ENCODE data around the gene PLCB1. TPM values are rescaled to one million over a fixed set of nuclear protein-coding genes. Genes with fewer than 3 reads are reported as not detected.

The PLCB1 gene
- total RNA-seq, 1 experiment from 2014 or later: 6.0 TPM

DNA sequence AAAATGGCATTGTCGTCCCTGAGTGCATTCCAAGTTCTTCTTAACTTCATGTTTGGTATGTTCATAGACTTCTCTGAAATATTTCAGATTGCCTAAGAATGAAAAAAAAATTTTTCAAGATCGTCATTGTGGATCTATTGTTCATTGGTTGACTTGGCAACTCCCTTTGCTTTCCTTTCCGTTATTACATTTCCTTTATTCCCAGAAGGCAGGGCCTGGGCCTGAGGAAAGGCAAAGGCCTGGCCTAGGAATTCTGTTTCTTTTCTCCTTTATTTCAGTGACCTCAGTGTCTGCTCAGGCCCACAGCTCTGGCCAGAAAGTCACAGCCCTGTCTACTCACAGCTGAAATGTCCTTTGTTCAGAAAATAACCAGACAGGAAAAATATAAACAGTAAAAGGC, 535.2 kb downstream of the PLCB1 start:
- Mint-ChIP-seq H3K27ac (ENCODE audit: unreplicated experiment) (no peak overlapping the region), H3K4me1 (ENCODE audit: low read depth, unreplicated experiment) (no peaks in the 10 kb centered on the region), H3K4me3 (ENCODE audit: low read depth, unreplicated experiment) (no peak overlapping the region), H3K27me3 (ENCODE audit: unreplicated experiment) (no peaks in the 10 kb centered on the region), H3K9me3 (ENCODE audit: low read depth, unreplicated experiment) (no peaks in the 10 kb centered on the region), H3K36me3 (ENCODE audit: insufficient read depth, unreplicated experiment) (peaks cover 5% of the 10 kb centered on the region)
- intact Hi-C loops (cut with micrococcal nuclease; ENCODE audit: unreplicated experiment): no loop called here
- no peak for DNase-seq
- CTCF ChIA-PET: no interaction called here
- no TSS peak for BruUV-seq (replicated peaks)
- TF ChIP-seq, protein P1, sequence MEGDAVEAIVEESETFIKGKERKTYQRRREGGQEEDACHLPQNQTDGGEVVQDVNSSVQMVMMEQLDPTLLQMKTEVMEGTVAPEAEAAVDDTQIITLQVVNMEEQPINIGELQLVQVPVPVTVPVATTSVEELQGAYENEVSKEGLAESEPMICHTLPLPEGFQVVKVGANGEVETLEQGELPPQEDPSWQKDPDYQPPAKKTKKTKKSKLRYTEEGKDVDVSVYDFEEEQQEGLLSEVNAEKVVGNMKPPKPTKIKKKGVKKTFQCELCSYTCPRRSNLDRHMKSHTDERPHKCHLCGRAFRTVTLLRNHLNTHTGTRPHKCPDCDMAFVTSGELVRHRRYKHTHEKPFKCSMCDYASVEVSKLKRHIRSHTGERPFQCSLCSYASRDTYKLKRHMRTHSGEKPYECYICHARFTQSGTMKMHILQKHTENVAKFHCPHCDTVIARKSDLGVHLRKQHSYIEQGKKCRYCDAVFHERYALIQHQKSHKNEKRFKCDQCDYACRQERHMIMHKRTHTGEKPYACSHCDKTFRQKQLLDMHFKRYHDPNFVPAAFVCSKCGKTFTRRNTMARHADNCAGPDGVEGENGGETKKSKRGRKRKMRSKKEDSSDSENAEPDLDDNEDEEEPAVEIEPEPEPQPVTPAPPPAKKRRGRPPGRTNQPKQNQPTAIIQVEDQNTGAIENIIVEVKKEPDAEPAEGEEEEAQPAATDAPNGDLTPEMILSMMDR (IDR thresholded peaks at IDR 0.05; ENCODE audit: unreplicated experiment): no peak

DNA sequence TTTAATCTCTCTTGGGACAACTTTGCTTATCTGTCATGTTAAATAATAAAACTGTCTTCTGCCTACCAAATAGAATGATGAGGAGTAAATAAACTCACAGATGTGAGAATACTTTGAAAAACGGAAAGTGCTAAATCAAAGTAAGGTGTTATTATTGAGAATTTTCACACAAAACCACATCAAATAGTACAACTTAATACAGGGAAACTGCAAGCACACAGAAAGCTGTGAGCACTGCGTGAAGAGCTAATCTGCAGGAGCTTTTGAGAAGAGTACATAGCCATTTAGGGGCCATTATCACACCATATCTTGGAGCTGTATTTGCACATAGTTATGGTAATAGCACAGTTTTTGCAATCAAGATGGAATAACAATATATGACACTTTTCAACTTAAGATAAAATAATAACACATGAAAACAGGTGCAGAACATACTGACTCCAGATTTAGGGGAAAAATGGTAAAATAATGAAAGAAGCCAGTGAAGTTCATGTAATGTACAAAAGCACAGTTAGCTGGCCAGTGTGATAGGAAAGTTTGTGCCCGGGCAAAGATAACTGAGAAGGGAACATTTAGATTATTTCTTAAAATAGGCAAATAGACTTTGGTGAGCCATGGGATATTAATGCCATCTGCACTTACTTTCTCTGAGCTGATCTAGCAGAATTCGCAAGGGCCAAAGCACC, 538.3 kb downstream of the PLCB1 start:
- TF ChIP-seq, protein P1 (IDR thresholded peaks at IDR 0.05; ENCODE audit: unreplicated experiment): no peak
- Mint-ChIP-seq H3K9me3 (ENCODE audit: low read depth, unreplicated experiment) (no peaks in the 10 kb centered on the region), H3K4me3 (ENCODE audit: low read depth, unreplicated experiment) (no peak overlapping the region), H3K27me3 (ENCODE audit: unreplicated experiment) (no peaks in the 10 kb centered on the region), H3K36me3 (ENCODE audit: insufficient read depth, unreplicated experiment) (peaks cover 5% of the 10 kb centered on the region), H3K4me1 (ENCODE audit: low read depth, unreplicated experiment) (no peaks in the 10 kb centered on the region), H3K27ac (ENCODE audit: unreplicated experiment) (no peak overlapping the region)
- CTCF ChIA-PET: no interaction called here
- intact Hi-C loops (cut with micrococcal nuclease; ENCODE audit: unreplicated experiment): no loop called here
- no peak for DNase-seq
- no TSS peak for BruUV-seq (replicated peaks)

DNA sequence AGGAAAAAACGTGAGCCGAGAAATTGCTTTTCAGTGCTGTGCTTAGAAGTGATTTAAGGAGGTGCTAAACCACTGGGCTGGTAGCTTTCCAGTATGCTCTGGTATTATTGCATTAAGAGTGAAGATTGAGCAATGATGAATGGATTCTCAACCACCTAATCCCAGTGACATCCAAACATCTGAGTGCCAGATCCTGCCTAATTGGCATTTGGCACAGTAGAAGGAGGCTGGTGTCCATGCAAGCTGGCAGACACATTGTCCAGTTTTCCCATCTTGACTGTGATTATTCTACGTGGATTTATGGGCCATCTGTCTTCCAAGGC, 538.8 kb downstream of the PLCB1 start:
- Mint-ChIP-seq H3K4me1 (ENCODE audit: low read depth, unreplicated experiment) (no peaks in the 10 kb centered on the region), H3K9me3 (ENCODE audit: low read depth, unreplicated experiment) (no peaks in the 10 kb centered on the region), H3K36me3 (ENCODE audit: insufficient read depth, unreplicated experiment) (peaks cover 5% of the 10 kb centered on the region), H3K27me3 (ENCODE audit: unreplicated experiment) (no peaks in the 10 kb centered on the region), H3K27ac (ENCODE audit: unreplicated experiment) (no peak overlapping the region), H3K4me3 (ENCODE audit: low read depth, unreplicated experiment) (no peak overlapping the region)
- DNase-seq: no peak
- intact Hi-C loops (cut with micrococcal nuclease; ENCODE audit: unreplicated experiment): no loop called here
- BruUV-seq (replicated peaks): no TSS peak
- TF ChIP-seq, protein P1 (IDR thresholded peaks at IDR 0.05; ENCODE audit: unreplicated experiment): no peak
- CTCF ChIA-PET: no interaction called here

DNA sequence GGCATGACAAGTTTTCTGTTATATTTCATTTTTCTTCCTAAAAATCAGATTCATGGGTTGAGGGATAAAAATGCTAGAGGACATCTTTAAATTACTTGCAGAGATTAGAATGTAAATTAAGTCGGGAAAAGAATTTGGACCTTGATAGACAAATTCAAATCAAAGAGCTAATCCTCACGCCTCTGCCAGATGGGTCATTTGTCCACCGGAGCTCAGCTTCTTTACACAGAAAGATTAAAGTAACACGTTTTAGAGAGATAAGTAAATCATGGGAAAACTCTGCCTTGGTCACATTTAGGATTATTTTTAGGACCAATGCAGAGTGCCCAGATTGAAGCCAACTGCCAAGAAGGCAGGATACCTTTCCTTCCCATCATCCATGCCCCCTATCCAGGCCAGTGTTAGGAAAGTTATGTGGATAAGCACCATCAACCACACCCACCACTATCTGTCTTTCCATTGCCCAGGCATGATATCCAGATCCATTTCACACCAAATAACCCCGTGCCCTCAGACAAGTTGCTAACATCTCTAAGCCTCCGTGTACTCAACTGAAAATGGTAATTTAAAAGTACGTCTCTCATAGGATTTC, 539.4 kb downstream of the PLCB1 start:
- Mint-ChIP-seq H3K4me1 (ENCODE audit: low read depth, unreplicated experiment) (no peaks in the 10 kb centered on the region), H3K36me3 (ENCODE audit: insufficient read depth, unreplicated experiment) (no peaks in the 10 kb centered on the region), H3K4me3 (ENCODE audit: low read depth, unreplicated experiment) (no peak overlapping the region), H3K27ac (ENCODE audit: unreplicated experiment) (no peak overlapping the region), H3K9me3 (ENCODE audit: low read depth, unreplicated experiment) (no peaks in the 10 kb centered on the region), H3K27me3 (ENCODE audit: unreplicated experiment) (no peaks in the 10 kb centered on the region)
- CTCF ChIA-PET: no interaction called here
- DNase-seq: no peak
- TF ChIP-seq, protein P1 (IDR thresholded peaks at IDR 0.05; ENCODE audit: unreplicated experiment): no peak
- intact Hi-C loops (cut with micrococcal nuclease; ENCODE audit: unreplicated experiment): no loop called here
- BruUV-seq (replicated peaks): no TSS peak

Measured in Calu3 (cell line).